HG02763 (cell line): ENCODE measurements around the gene FBXO34.

ENCODE experiments used
- ATAC-seq: cut with Tn5 transposase; IDR thresholded peaks from one replicate; pipeline ENCODE4 v1.9.1; 2021; ENCODE audit warnings: mild to moderate bottlenecking, moderate library complexity; ENCODE audit not compliant: unreplicated experiment

The FBXO34 gene

GRCh38 chr14:55270832-55271571 is at the start of gene FBXO34:
FBXO34 (plus strand) TSS chr14:55271421; CDS start chr14:55350391, 78,970 bp downstream.
- ATAC-seq, result peak; percentile 80

GRCh38 chr14:55221968-55222367 is 49.3 kb upstream of the FBXO34 start:
- ATAC-seq, result no peak

- ATAC-seq, result no peak
Observed at GRCh38 chr14:55223364-55223763, 47.9 kb upstream of the FBXO34 start.

DNA sequence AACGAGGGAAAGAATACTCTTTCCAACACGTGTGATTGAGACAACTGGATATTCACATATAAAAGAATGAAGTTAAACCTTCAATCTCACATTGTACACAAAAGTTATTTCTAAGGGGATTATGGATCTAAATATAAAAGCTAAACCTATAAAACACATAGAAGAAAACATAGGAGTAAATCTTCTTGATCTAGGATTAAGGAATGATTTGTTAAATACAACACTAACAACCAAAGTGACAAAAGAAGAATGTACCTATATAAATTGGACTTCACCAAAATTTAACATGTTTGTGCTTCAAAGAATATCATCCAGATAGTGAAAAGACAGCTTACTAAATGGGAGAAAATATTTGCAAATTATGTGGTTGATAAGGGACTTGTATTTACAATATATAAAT is 43.0 kb upstream of the FBXO34 start:
- ATAC-seq, result no peak

DNA sequence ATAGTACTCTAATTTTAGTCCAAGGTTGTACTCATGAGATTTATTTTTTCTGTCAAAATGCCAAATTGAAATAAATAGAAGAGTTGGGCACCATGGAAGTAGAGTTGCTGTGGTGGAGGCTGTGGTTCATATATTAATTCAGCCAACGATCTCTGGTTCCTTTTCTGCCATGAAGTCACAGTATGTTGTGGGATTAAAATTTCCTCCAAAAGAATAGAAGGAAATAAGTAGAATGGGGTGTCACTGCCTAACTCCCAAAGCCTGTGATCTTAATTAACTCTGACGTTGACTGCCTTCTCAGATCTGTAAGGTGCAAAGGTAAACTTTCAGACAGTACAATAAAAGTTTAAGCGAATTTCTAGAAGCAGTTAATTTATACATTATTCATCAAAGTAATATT is 37.6 kb upstream of the FBXO34 start:
- no peak for ATAC-seq

DNA sequence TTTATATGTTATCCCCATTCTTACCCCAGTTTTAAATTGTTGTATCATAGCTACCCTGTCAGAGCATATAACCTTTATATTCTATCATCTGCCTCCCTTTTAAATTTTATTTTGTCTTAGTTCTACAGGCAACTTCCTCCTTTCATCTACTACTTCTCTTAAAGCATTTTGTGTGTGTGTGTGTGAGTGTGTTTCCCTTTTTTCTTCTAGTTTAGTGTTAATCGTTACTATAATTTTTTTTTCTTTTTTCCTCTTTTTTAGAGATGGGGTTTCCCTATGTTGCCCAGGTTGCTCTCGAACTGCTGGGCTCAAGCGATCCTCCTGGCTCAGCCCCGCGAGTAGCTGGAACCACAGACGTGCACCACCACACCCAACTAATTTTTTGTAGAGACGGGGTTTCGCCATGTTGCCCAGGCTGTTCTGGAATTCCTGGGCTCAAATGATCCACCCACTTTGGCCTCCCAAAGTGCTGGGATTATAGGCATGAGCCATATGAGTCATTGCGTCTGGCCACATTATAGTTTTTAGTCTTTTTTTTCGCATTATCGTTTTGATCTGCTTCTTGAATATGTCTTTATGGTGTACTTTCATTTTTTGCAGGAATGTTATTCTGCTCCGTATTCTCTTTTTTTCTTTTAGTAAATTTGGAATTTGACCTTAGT is 33.1 kb upstream of the FBXO34 start:
- ATAC-seq, result no peak

GRCh38 chr14:55239320-55239719 is 31.9 kb upstream of the FBXO34 start:
- ATAC-seq, result no peak

GRCh38 chr14:55240526-55241178 is 30.6 kb upstream of the FBXO34 start:
- no peak for ATAC-seq

- no peak for ATAC-seq
Observed at GRCh38 chr14:55241673-55242072, 29.5 kb upstream of the FBXO34 start.

DNA sequence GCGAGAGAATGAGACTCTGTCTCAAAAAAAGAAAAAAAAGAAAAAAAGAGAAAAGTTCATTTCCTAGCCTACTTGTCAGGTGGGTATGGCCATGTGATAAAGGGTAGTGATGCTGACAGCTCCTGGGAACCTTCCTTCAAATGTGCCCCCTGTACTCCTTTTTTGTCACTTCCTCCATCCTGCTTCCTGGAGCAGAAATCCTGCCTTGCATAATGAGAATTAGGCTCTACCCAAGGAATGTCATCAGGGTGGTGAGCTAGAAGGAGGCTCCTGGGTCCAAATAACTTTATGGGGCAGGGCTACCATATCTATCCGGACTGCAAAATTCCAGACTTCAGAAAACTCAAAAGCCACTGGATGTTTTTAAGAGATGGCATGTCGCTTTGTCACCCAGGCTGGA is 27.8 kb upstream of the FBXO34 start:
- ATAC-seq, result no peak

GRCh38 chr14:55243813-55244212 is 27.4 kb upstream of the FBXO34 start:
- no peak for ATAC-seq

DNA sequence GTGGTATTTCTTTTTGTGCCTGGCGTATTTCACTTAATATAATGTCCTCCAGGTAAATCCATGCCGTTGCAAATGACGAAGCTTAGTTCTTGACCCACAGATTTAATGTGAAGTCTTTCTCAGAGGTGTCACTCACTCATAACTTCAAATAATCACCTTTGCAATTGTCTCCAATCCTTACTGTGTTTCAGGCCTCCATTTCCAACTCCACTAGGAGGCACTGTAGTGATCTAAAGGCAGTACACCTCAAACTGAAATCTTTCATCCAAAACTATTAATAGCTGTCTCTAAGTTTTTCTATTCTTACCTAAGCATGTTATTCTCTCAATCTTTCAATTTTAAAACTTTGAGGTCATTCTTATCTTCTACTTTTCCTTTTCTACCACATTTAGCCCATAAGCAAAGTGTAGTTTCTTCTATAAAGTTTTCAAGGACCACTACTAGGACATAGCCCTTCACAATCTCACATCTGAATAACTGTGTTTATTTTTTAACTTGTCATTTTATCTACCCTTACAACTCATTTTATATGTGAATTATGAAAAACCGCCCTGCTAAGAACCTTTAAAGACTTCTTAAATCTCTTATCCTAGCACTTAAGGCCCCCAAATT is 25.5 kb upstream of the FBXO34 start:
- no peak for ATAC-seq

- ATAC-seq, result no peak
Observed at GRCh38 chr14:55248411-55248810, 22.8 kb upstream of the FBXO34 start.

GRCh38 chr14:55249423-55249822 is 21.8 kb upstream of the FBXO34 start:
- ATAC-seq, result no peak

DNA sequence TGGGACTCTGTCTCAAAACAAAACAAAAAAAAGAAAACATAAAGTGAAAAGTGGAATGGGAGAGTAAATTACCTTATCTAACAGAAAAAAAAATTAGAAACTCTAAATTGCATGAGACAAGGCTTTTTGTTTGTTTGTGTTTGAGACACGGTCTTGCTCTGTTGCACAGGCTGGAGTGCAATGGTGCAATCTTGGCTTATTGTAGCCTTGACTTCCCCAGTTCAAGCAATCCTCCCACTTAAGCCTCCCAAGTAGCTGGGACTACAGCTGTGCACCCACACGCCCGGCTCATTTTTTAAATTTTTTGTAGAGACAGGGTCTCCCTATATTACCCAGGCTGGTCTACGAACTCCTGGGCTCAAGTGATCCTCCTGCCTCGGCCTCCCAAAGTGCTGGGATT is 17.9 kb upstream of the FBXO34 start:
- no peak for ATAC-seq

- no peak for ATAC-seq
Observed at GRCh38 chr14:55254581-55254980, 16.6 kb upstream of the FBXO34 start.

DNA sequence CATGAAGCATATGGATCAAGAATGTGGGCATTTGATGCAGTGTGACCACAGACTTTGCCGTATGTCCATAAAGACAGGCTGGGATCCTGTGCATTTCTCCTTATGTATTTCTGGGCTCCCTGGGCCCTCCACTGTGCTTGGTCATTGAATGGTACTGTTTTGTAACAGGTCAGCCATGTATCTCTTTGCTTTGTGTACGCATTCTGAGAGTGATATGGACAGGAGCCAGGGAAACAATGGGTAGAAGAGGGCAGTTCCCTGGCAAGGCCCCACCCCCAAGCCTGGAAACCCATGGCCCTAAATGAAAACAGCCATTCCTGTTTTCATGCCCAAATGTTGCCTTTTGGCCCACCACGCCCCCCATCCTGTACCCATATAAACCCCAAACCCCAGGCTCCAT is 15.2 kb upstream of the FBXO34 start:
- ATAC-seq, result no peak

- ATAC-seq, result no peak
Observed at GRCh38 chr14:55256586-55256985, 14.6 kb upstream of the FBXO34 start.

- ATAC-seq, result no peak
Observed at GRCh38 chr14:55265197-55265596, 6.0 kb upstream of the FBXO34 start.

GRCh38 chr14:55267820-55268219 is 3.4 kb upstream of the FBXO34 start:
- no peak for ATAC-seq

DNA sequence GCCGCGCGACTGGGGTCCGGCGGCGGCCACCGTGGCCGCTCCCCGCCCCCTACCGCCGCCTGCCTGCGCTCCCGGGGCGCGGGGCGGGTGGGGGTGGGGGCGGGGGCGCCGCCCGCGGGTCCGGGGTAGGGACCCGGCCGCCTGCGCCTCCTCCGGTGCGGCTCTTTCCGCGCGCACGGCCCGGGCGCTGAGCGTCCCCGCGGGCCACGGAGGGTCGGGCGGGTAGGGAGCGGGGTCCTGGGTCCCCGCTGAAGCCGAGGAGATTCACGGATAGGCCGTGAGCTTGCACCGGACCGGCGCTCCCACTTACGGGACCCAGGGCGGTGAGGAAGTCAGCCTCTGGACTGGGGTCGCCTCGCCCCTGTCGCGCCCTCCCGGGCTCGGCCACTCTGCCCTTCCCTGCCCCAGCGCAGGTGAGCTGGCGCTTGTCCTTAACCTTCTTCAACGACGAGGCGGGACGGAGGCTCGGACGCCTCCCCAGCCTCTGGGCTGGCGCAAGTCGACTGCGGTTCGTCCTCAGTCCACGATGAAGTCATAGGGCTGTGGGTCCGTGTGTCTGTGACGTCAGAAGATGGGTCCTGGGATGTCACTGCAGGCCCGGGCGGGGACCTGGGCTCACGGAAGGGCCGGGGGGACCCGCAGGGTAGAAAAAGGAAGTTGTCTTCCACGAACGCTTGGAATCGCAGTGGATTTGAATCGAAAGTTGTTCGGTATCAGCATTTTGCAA is 514 bp downstream of the FBXO34 start:
- peak; percentile 28 for ATAC-seq
